NCI-H2081 treated with DMSO at 0.1 percent for 48 hours (cell line): ENCODE results near the gene BTN2A1.
"Not testable (repeated sequence)": the region's sequence is repeated elsewhere in the genome, so short reads cannot be mapped to it uniquely, and the experiment has no call there.

Experiments used
- DNase-seq: peaks from one replicate; lab custom pipeline; 2025; lab: John Stamatoyannopoulos, UW

BTN2A1 gene

DNA sequence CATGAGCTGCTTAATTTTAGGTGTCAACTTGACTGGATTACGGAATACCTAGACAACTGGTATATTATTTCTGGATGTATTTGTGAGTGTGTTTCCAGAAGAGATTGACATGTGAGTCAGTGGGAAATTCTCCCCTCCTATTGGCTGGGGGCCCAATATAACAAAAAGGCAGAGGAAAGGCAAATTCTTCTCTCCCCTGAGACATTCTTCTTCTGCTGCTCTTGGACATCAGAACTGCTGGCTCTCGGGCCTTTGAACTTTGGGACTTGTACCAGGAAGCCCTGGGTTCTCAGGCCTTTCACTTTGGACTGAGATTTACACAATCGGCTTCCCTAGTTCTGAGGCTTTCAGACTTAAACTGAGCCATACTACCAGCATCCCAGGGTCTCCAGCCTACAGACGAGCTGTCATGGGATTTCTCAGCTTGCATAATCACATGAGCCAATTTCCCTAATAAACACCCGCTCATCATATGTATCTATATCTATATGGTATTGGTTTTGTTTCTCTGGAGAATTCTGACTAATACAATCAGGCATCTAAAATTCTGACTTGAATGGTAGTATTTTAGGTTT, 25.0 kb upstream of the BTN2A1 start:
- no peak for DNase-seq

GRCh38 chr6:26433680-26434079, 24.1 kb upstream of the BTN2A1 start:
- DNase-seq = not testable (repeated sequence)

DNA sequence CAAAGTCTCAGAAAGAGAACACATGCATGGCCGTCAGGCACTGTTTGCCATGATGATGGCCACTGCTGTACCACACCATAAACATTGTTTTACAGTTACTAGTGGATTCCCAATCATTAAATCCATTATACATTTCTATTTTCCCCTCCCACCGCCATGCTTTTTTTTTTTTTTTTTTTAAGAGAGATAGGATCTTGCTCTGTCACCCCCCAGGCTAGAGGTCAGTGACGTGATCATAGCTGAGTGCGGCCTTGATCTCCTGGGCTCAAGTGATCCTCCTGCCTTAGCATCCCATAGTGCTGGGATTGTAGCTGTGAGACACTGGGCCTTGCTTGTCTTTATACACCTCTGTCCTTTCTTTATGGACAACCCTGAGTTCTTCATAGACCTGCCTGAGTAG, 21.7 kb upstream of the BTN2A1 start:
- DNase-seq = no peak

- DNase-seq = no peak
Observed at GRCh38 chr6:26437550-26437949, 20.2 kb upstream of the BTN2A1 start.

- DNase-seq = no peak
Observed at GRCh38 chr6:26438000-26438399, 19.8 kb upstream of the BTN2A1 start.

DNA sequence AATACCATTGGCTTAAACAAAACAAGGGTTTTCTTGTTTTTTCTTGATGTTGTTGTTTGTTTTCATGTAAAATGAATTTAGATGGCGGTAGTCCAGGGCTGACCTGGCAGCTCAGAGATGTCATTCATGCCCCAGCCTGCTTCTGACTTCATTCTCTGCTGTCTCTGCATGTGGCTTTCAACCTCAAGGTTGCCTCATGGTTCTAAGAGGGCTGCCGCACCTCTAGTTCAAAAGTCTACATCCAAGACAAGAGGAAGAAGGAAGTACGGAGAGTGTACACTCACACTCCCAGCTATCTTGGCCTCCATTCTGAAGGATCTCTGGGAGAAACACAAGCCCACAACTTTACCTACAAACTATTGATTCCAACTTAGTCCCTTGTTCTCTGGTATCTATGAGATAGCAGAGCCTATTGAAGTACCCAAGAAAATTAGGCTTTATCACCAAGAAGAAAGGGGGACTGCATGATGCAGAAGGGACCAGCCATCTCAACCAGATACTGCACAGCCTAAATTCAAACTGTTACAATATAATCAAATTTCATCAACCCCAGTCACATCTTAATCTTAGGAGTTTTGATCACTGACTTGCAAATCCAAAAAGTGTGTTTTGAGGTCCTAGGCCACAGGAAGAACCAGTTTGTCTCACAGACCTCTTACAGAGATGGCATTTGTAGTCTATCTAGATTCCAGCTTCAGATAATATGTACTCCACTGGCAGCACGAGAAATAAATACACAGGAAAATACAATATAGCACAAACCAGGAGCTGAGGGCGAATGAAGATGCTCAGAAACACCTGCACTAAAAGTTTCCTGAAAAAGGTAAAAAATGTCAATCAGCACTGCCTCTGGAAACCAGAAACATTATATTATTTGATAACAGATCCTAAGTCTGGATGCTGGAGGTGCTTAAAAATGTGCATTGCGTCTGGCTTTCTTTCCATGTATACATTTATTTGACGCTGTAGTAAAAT, 18.3 kb upstream of the BTN2A1 start:
- DNase-seq = no peak

DNA sequence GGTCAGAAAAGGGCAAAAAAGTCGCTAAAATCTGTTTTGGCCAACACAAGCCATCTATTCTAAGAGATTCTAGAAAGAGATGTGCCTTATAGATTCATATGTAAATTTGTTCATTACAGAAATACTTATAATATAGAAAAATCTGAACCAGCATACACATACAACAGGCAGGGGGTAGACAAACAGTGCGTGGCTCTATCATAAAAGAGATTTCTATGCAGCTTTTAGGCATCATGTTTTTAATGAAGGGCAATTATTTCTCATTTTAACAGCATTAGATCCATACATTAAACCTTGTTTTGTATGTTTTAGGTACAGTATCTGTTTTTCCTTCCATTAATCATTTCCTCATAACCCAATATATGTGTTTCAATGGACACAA, 16.8 kb upstream of the BTN2A1 start:
- DNase-seq = no peak

- no peak for DNase-seq
Observed at GRCh38 chr6:26441977-26442376, 15.8 kb upstream of the BTN2A1 start.

DNA sequence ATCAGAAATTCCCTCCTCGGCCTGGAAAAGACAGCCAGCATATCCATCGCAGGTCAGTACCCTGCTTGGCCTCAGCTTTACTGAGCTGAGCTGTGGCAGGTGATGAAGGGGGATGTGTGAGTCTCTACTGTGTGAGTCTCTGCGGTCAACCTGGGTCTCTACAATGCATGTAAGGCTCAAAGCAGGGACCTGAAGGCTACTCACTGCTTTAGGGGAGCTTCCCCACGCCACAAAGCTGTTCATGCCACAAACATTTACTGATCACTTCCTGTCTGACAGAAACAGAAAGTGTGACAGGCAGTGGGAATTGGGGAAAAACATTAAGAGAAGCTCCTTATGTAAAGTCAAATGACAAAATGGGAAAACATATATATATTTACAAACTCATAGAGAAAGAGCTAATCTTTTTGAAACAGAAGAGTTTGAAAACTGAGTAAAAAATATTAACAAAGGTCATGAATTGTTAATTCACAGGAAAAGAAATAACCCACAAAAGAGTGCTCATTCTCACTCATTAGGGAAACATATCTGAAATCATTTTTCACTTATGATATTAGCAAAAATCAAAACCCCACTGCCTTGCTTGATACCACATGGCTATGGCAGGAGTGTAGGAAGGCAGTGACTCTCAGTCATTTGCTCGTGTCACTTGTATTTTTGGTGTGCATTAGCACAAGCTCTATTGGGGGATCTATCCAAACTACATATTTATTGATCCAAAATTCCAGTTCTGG, 11.7 kb upstream of the BTN2A1 start:
- no peak for DNase-seq

- DNase-seq = no peak
Observed at GRCh38 chr6:26447257-26447656, 10.5 kb upstream of the BTN2A1 start.

GRCh38 chr6:26450240-26450639, 7.5 kb upstream of the BTN2A1 start:
- no peak for DNase-seq

- DNase-seq = no peak
Observed at GRCh38 chr6:26452631-26453235, 5.0 kb upstream of the BTN2A1 start.

- DNase-seq = no peak
Observed at GRCh38 chr6:26454631-26455030, 3.1 kb upstream of the BTN2A1 start.

- no peak for DNase-seq
Observed at GRCh38 chr6:26455357-26455970, 2.3 kb upstream of the BTN2A1 start.

- no peak for DNase-seq
Observed at GRCh38 chr6:26457264-26457805, 420 bp upstream of the BTN2A1 start.

DNA sequence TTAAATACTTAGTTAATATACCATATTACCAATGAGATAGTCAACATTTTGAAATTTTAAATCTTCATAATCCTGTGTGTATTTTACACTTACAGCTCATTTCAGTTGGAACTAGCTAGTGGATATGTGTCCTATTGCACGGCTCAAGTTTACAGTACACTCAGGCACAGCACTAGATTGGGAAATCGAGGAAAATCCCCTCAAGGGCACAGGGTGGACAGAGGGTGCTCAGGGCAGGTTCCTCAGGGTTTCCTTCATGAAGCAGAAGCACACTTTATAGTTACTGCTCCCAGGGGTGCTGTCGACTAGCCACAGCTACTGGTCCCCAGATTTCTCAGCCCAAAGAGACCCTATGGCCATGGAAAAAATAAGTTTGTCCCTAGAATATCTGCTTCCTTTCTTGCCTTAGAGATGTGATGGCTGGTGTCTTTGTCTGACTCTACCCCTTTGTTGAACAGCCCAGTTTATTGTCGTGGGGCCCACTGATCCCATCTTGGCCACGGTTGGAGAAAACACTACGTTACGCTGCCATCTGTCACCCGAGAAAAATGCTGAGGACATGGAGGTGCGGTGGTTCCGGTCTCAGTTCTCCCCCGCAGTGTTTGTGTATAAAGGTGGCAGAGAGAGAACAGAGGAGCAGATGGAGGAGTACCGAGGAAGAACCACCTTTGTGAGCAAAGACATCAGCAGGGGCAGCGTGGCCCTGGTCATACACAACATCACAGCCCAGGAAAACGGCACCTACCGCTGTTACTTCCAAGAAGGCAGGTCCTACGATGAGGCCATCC, 1.5 kb downstream of the BTN2A1 start:
- DNase-seq = no peak

GRCh38 chr6:26461353-26461752, 3.6 kb downstream of the BTN2A1 start:
- DNase-seq = not testable (repeated sequence)

GRCh38 chr6:26464014-26464413, 6.3 kb downstream of the BTN2A1 start:
- no peak for DNase-seq

- no peak for DNase-seq
Observed at GRCh38 chr6:26464416-26465131, 6.8 kb downstream of the BTN2A1 start.

GRCh38 chr6:26465776-26466175, 8.0 kb downstream of the BTN2A1 start:
- DNase-seq = no peak
